HCT116 (cell line): ENCODE measurements around the gene PTX3.

ENCODE experiments used
- CEBPB ChIP-seq: IDR thresholded peaks from 2 replicates; pipeline ENCODE4 v1.6.1; 2012; ENCODE audit warnings: low read depth
- CTCF ChIP-seq, 3 experiments: fragments of 200-600 bp in 1 of 3; sonication (generic) in 1 of 3; IDR thresholded peaks in 2 of 3; conservative IDR thresholded peaks in 1 of 3; 2 replicates each; pipeline ENCODE4 v1.5.1; 2012 to 2017; ENCODE audit warnings: low read depth in 2 of 3, low read length in 2 of 3, antibody characterized with exemption in 1 of 3, borderline replicate concordance in 1 of 3, control low read depth in 1 of 3, mild to moderate bottlenecking in 1 of 3, mixed read lengths in 1 of 3, mixed run types in 1 of 3, moderate library complexity in 1 of 3; ENCODE audit not compliant: insufficient read depth in 1 of 3
- EZH2 ChIP-seq: fragments of 200-600 bp; sonication (generic); IDR thresholded peaks from 2 replicates; pipeline ENCODE4 v1.6.1; 2017; ENCODE audit warnings: antibody characterized with exemption, mixed run types
- POLR2AphosphoS5 ChIP-seq: IDR thresholded peaks from 2 replicates; pipeline ENCODE4 v1.6.1; 2011; ENCODE audit warnings: mild to moderate bottlenecking, low read depth, low read length, moderate library complexity
- SRF ChIP-seq: IDR thresholded peaks from 2 replicates; pipeline ENCODE4 v1.6.1; 2012; ENCODE audit warnings: low read depth
- TCF7L2 ChIP-seq: IDR thresholded peaks from 2 replicates; pipeline ENCODE4 v1.7.0; 2011; ENCODE audit warnings: borderline replicate concordance, inconsistent platforms; ENCODE audit not compliant: insufficient read depth, insufficient read length; ENCODE audit errors: extremely low read depth
- ZNF274 ChIP-seq: fragments of 200-500 bp; sonication (Bioruptor generic); IDR thresholded peaks from 2 replicates; pipeline ENCODE4 v1.6.1; 2014; ENCODE audit warnings: mild to moderate bottlenecking, low read depth, low read length, inconsistent platforms
- TF ChIP-seq, protein P1 (sequence below): IDR thresholded peaks from 2 replicates; pipeline ENCODE4 v1.6.1; 2012; ENCODE audit warnings: low read depth

DNA sequence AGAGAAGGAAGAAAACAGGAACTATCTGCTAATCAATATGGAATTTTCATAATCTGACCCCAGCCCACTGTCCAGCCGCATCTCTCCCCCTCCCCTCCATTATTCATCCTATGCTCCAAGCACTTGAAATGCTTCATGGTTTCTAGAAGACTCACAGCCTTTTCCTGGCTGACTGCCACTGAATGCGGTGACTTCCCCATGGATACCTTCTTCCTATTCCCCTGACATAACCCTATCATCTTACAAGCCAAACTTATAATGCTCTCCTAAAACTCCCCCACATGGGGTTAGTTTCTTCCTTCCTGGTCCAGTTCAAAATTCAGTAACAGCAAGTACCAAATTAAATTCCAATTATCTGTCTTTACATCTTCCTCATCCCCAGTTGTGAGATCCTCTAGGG lies 31.2 kb upstream of the PTX3 start:
- TF ChIP-seq CEBPB (no peak), EZH2 (no peak), CTCF (IDR thresholded peaks at IDR 0.05 in 2 of 3, conservative IDR thresholded peaks at IDR 0.05 in 1 of 3; ENCODE audit: borderline replicate concordance in 1 of 3, insufficient read depth in 1 of 3, low read depth in 2 of 3, low read length in 2 of 3) (no peak), SRF (no peak), ZNF274 (no peak), POLR2AphosphoS5 (no peak), TCF7L2 (no peak)
- TF ChIP-seq, protein P1, sequence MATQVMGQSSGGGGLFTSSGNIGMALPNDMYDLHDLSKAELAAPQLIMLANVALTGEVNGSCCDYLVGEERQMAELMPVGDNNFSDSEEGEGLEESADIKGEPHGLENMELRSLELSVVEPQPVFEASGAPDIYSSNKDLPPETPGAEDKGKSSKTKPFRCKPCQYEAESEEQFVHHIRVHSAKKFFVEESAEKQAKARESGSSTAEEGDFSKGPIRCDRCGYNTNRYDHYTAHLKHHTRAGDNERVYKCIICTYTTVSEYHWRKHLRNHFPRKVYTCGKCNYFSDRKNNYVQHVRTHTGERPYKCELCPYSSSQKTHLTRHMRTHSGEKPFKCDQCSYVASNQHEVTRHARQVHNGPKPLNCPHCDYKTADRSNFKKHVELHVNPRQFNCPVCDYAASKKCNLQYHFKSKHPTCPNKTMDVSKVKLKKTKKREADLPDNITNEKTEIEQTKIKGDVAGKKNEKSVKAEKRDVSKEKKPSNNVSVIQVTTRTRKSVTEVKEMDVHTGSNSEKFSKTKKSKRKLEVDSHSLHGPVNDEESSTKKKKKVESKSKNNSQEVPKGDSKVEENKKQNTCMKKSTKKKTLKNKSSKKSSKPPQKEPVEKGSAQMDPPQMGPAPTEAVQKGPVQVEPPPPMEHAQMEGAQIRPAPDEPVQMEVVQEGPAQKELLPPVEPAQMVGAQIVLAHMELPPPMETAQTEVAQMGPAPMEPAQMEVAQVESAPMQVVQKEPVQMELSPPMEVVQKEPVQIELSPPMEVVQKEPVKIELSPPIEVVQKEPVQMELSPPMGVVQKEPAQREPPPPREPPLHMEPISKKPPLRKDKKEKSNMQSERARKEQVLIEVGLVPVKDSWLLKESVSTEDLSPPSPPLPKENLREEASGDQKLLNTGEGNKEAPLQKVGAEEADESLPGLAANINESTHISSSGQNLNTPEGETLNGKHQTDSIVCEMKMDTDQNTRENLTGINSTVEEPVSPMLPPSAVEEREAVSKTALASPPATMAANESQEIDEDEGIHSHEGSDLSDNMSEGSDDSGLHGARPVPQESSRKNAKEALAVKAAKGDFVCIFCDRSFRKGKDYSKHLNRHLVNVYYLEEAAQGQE, result no peak
